Measurements from ENCODE around the gene SYCE1L.

GRCh38 chr16:77207030-77207429, 7.8 kb downstream of the SYCE1L start:
- no peak for TF ChIP-seq CTCF (conservative IDR thresholded peaks at IDR 0.05; ENCODE audit: low read depth, low read length)
- TF ChIP-seq EZH2phosphoT487 (IDR thresholded peaks at IDR 0.05; ENCODE audit: borderline replicate concordance, low read length): no peak
